Activated CD4-positive, alpha-beta T cell treated with anti-CD3 and anti-CD28 coated beads, Interleukin-2, amount 50 U/mL, for 4 hours (primary cell): Measurements from ENCODE around the gene PSPH.
"Not testable (repeated sequence)": the region's sequence is repeated elsewhere in the genome, so short reads cannot be mapped to it uniquely, and the experiment has no call there.

Experiments used
- DNase-seq, 2 experiments: peaks; one replicate each; pipeline ENCODE4 v3.0.0-alpha.2; 2020

The PSPH gene

DNA sequence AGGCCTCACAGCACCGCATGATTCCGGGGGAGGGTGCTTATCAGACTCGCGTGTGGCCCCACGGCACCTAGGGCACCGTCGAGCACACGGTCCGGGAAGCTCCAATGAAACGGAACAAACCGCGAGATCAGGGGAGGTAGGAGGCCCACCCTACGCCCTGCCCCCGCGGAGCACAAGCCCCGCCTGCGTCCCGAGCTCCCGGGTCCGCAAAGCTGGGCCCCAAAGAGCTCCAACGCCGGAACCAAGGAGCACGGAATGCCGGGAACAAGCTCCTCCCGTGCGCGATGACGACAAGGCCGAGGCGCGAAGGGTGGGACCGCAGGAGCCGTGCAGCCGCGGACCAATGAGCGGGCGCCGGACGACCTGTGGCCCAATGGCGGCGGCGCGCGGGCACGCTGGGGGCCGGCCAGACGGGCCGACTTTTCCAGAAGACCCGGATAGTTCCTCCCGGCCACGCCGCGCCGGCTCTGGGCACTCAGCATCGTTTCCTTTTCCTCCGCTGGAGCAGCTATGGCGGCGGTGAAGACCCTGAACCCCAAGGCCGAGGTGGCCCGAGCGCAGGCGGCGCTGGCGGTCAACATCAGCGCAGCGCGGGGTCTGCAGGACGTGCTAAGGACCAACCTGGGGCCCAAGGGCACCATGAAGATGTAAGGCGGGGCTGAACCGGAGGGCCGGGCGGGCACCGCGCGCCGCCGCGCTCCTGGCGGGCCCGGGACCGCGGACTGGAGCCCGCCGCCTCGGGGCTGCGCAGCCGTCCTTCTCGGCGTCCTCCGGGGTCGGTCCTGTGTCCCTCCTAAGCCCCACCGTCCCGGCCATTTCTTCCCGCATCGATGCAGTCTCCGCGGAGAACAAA lies at the start of gene PSPH, which contains the start of gene CCT6A:
Gene PSPH, minus strand, starts transcription at position 106 of the 853 bp plus-strand sequence. CDS start 30,232 bp downstream, outside the sequence.
Gene CCT6A, plus strand, starts transcription at position 427 of the 853 bp plus-strand sequence. Its CDS starts 84 bp downstream, at position 511.
- peak; percentile 85 to 87 for DNase-seq

DNA sequence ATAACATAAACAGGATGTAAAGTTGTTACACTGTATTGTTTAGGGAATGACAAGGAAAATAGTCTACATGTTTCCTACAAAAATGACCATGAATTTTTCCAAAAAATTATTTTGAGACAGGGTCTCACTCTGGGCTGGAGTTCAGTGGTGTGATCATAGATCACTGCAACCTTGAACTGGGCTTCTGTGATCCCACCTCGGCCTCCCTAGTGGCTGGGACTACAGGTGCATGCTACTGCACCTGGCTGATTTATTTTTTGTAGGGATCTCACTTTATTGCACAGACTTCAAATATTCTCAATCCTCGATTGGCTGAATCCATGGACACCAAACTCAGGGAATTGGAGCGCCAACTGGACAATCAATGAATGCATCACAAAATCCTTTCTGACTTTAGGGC lies 48.4 kb upstream of the PSPH start:
- DNase-seq = no peak

DNA sequence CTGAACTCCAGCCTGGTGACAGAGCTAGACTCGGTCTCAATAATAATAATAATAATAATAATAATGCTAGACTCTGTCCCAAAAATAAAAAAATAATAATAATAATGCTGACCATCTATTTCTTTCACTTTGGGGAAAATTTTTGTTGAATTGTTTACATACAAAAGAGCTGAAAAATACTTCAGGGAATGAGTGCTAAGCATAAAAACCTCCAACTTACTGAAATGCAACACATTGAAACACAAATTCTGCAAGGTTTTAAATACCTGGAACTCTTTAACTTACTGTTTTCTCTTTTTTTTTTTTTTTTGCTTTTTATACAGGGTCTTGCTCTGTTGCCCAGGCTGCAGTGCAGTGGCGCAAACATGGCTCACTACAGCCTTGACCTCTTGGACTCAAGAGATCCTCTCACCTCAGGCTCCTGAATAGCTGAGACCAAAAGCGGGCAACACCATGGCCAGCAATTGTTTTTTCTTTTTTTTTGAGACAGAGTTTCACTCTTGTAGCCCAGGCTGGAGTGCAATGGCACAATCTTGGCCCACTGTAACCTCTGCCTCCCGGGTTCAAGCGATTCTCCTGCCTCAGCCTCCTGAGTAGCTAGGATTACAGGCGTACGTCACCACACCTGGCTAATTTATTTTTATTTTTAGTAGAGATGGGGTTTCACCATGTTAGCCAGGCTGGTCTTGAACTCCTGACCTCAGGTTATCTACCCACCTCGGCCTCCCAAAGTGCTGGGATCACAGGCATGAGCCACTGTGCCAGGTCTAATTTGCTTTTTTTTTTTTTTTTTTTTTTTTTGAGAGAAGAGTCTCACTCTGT lies 47.2 kb upstream of the PSPH start:
- not testable (repeated sequence) for DNase-seq

DNA sequence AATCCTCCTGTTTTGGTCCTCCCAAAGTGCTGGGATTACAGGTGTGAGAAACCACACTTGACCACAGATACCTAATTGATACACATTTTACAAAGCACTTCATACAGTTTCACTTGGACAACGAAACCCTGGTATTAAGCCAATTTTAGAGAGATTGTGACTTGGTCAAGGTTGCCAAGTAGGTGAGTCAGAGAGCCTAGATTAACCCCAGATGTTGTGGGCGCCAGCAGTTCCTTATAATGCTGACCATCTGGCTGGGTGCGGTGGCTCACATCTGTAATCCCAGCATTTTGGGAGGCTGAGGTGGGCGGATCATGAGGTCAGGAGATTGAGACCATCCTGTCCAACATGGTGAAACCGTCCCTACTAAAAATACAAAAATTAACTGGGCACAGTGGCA lies 46.5 kb upstream of the PSPH start:
- no peak for DNase-seq

DNA sequence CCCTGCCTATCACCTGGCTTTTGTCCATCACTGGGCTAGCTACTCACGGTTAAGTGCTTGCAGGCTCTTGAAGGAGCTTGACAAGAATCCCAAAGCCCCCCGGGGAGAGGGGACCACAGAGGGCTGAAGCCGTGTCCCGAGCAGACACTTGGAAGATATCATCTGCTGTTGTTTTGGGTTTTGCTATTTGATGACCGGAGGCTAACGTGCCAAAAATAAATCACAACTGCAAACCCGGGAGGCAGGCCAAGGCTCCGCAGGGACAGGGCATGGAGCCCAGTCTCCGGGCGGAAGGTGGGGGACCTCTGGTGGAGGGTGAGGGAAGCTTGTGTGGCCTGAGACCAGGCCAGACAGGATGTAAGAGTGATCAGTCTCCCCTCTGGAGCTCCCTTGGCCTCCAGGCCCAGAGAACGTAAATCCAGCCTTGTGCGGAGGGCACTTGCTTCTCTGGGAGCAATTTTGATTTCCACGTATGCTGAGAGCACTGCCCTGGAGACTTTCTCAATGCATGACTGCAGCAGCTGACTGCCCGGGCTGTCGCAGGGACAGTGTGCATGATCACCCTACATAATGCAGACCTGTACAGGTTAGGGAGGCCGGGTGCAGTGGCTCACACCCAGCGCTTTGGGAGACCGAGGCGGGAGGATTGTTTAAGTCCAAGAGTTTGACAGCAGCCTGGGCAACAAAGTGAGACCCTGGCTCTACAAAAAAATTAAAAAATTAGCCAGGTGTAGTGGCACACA lies 41.7 kb upstream of the PSPH start, which contains the start of gene PHKG1:
Gene PHKG1, minus strand, starts transcription at position 164 of the 743 bp plus-strand sequence. CDS start 4,011 bp downstream, outside the sequence.
- DNase-seq = no peak

DNA sequence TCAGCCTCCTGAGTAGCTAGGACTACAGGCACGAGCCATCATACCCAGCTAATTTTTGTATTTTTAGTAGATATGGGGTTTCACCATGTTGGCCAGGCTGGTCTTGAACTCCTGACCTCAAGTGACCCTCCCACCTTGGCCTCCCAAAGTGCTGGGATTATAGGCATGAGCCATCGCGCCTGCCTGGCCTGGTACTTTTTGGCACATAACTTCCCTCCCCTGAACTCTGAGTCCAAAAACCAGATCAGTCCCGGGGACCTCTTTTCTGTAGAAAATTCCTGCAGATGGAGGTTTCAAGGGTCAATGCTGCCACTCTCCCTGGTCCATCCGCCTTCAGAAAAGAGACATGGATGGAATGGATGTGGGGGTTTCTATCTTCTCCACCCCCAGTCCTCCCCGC lies 41.1 kb upstream of the PSPH start:
- not testable (repeated sequence) for DNase-seq

DNA sequence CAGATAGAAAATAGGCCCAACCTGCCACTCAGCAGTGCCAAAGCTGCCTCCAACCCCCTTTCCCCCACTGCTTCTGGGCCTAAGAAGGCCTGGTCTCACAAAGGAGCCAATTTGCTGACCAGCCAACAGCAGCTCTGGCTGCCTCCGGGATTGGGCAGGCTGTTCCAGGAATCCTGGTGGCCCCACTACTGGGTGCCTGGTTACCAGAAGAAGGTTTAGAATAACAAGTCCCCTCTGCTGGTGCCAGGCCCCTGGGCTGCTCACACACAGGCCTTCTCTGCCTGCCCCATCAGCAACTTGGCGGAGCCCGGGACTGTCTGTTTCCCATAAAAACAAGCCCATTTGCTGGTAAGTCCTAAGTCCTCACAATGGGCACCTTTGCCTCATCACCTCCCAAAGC lies 40.3 kb upstream of the PSPH start:
- DNase-seq = no peak

DNA sequence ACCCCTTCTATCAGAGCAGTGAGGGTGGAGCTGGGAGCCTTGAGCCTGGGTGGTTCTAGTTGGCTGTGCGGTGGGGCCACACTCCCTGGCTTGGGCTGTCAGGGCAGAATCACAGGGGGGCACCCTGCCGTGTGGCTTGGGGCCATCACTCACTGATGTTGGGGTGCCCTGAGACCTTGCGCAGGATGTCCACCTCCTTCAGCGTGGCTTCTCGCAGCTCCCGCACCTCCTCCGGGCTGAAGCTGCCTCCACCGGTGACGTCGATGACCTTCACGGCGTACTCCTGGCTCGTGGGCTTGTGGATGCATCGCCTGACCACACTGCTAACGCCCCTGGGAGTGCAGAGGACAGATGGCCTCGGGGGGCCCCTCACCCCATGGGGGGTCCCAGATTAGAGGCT lies 36.2 kb upstream of the PSPH start:
- no peak for DNase-seq

DNA sequence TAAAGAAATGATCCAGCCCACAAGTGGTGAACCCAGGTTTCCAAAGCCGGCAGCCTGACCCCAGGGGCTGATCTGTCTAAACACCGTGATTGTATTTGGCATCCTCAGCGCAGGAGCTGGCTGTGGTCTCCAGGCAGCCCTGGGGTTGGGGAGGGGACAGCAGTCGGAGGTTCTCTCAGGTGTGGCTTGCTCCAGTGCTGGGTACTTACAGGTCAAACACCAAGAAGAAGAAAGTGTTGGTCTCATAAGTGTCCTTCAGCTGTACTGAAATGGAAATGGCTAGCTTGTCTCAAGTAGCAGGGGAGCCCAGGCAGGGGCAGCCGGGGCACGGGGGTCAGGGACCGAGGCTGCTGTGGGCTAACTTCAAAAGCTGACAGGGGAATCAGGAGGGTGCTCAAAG lies 35.5 kb upstream of the PSPH start:
- no peak for DNase-seq

DNA sequence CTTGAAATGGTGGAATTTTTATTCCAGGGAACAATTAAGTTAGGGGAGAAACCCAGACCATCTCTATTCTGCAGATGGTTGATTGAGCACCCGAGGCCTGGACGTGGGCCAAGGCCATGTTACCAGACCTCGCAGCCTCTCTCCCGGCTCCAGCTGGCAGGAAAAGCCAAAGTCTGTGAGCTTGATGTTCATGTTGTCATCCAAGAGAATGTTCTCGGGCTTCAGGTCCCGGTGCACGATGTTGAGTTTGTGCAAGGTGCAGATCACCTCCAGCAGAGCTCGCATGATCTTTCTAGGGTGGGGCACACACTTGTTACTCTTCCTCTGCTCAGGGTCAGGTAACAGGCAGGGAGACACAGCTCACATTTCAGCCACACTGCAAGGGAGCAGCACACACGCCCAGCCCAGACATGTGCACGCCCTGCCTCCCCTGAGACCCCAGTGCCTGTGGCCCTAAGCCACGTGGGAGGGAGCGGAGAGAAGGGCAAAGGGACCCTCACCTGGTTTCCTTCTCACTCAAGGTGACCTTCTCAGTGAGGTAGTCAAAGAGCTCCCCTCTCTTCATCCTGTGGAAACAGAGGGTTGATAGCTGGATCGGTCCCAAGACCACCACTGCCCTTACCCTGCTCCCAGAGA lies 32.0 kb upstream of the PSPH start:
- no peak for DNase-seq

DNA sequence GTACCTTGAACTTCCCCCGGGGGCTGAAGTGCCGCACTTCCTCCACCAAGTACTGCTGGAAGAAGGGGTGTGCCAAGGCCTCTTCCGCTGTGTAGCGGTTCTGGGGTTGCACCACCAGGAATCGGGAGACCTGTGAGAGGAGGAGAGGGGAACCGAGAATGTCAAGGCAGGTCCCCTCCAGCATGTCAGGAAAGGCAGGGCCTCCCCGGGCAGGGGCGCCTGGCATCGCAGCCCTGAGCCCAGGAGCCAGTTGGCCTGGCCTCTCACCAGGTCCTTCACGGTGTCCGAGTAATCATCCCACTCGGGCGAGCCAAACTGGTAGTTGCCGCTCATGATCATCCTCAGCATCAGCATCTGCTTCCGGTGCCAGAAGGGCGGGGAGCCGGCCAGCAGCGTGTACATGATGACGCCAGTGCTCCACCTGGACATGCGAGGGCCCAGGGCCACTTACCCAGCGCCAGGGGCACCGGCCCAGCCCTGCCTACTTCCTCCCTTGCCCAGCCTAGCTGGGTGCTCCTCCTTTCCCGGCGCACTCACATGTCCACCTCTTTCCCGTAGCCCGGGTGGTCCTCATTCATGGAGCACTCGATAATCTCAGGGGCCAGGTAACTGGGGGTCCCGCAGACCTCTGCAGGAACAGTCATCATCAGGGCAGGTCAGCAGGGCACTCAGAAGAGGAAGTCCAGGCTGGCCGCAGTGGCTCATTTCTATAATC lies 30.5 kb upstream of the PSPH start:
- DNase-seq = no peak

DNA sequence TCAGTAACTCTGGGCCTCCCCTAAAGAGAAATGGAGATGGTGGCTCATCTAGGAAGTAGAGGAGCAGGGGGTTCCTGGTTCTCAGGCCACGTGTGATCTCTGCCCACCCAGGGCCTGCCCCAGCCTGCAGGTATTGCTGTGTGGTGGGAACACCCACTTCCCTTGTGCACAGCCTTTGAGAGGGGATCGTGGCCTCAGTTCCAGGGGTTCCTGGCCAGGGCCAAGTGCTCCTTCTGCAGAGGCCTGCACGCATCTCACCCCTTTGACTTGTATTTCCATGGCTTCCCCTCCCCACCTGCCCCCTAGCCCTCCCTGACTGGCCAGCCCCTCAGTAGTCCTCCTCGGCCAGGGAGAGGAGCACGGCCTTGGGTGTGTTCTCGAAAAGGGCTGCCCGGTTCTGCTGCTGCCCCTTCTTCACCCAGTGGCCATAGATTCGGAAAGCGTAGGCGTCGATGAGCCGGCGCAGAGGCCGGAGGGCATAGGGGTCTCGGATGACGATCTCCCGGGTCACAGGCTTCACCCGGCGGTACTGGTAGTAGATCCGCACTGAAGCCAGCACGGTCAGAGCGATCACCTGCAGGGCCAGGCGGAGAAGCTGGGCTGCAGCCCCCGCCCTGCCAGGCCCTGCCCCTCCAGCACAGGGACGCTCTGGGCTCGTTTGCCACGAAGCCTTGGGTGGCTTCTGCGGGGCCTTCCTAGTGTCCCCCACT lies 29.6 kb upstream of the PSPH start:
- DNase-seq = not testable (repeated sequence)

DNA sequence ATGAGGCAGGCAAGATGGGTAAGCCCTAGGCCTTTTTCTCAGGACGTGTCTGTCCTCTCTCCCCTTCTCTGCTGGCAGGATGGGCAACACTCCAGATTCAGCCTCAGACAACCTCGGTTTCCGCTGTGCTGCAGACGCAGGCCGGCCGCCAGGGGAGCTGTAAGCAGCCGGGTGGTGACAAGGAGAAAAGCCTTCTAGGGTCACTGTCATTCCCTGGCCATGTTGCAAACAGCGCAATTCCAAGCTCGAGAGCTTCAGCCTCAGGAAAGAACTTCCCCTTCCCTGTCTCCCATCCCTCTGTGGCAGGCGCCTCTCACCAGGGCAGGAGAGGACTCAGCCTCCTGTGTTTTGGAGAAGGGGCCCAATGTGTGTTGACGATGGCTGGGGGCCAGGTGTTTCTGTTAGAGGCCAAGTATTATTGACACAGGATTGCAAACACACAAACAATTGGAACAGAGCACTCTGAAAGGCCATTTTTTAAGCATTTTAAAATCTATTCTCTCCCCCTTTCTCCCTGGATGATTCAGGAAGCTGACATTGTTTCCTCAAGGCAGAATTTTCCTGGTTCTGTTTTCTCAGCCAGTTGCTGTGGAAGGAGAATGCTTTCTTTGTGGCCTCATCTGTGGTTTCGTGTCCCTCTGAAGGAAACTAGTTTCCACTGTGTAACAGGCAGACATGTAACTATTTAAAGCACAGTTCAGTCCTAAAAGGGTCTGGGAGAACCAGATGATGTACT lies 28.4 kb upstream of the PSPH start:
- no peak for DNase-seq

DNA sequence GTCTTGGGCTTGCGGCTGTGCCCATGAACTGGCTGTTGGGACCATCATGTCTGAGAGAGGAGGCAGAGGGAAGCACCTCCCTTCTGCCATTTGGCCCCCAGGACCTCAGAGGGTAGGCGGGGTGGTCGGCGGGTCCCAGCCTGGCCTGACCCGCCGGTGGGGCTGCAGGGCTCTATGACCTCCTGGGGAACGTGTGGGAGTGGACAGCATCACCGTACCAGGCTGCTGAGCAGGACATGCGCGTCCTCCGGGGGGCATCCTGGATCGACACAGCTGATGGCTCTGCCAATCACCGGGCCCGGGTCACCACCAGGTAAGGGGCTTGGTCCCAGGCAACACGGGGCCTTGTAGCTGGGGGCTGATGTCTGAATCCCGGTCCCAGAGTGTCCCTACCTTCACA lies 27.0 kb upstream of the PSPH start:
- no peak for DNase-seq

DNA sequence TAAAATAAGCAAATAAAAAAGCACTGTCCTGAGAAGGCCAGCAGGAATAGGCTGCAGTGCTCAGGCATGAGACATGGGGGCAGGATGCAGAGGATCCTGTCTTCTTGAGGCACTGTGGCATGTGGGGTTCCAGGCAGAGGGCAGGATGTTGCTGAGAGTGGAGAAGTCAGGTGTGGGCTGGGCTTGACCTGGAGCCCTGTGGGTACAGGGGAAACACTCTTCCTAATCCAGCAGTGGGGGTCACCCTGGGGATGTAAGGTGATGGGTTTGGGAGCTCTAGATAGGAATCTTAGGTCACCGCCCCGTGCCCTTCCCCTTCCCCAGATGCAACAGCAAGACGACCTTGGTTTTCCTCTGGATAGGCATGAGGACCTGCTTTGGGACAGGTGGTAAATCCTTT lies 26.4 kb upstream of the PSPH start:
- no peak for DNase-seq

DNA sequence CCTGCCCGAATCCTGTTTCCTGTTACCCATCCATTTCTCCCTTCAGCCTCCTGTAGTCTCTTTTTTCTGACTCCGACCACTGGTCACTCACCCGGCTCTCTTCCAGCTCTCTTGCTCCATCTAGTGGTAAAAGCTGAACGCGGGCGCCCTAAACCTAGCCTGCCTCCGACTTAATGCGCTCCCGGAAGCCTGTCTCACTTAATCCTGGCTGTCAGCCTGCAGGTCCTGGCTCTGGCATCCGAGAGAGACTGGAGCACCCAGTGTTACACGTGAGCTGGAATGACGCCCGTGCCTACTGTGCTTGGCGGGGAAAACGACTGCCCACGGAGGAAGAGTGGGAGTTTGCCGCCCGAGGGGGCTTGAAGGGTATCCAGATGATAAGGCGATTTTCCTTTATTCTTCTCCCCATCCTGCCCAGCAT lies 23.1 kb upstream of the PSPH start:
- peak; percentile 48 to 53 for DNase-seq

DNA sequence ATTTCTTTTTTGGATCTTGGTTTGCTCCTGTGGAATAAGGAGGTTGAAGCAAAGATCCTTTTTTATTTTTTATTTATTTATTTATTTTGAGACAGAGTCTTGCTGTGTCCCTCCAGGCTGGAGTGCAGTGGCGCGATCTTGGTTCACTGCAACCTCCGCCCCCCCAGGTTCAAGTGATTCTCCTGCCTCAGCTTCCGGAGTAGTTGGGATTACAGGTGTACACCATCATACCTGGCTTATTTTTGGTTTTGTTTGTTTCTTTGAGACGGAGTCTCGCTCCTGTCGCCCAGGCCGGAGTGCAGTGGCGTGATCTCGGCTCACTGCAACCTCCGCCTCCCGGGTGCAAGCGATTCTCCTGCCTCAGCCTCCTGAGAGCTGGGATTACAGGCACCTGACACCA lies 15.1 kb upstream of the PSPH start:
- DNase-seq = not testable (repeated sequence)

DNA sequence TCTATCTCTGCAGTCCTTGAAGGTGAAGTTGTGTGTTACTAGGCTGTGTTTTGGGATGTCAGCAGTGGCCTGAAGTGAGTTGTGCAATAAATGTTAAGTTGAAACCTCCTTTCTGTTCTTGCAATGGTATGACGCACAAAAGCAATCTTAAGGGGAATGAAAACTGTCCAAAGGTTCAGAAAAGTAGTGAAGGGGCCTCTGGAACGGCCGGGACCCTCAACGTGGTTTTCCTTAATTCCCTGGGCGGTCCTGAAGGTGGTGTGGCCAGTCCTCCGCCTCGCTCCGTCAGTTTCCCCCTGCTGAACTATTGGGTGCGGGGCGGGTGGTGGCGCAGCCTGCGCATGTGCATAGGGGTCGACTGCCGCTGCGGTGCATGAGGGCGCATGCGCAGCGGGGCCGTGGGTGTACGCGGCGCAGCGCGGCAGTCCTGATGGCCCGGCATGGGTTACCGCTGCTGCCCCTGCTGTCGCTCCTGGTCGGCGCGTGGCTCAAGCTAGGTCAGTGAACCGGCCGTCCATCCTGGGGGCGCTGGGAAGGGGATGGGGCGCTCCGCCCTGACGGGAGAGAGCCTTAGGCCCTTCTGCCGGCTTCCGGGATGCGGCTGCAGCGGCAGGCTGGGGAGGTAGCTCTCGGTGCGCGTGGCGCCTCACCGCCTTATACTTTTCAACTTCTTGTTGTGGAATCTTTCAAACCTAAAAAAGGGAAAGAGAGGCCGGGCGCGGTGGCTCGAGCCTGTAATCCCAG lies 12.8 kb upstream of the PSPH start, which contains the start of gene SUMF2:
Gene SUMF2, plus strand, starts transcription at position 405 of the 744 bp plus-strand sequence. Its CDS starts 26 bp downstream, at position 431.
- DNase-seq = peak; percentile 85

DNA sequence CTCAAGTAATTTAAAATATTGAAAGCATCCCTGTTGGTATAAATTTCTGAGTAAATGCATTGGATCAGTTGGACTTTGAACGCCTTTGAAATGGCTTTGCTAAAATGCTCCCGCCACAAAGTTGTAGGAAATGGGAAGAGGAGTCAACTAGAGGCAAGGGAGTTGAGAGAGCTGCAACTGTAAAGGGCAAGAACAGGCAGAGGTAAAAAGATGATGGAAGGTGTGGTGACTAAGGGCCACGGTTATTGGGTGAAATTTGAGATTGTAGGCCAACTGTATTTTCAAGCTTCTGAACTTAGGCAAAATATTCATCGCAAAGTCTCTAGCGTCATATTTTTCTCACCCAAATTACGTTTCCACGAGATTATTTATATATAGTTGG lies 12.2 kb upstream of the PSPH start:
- no peak for DNase-seq
